Measurements from ENCODE around the gene PODXL2.

PODXL2 gene

DNA sequence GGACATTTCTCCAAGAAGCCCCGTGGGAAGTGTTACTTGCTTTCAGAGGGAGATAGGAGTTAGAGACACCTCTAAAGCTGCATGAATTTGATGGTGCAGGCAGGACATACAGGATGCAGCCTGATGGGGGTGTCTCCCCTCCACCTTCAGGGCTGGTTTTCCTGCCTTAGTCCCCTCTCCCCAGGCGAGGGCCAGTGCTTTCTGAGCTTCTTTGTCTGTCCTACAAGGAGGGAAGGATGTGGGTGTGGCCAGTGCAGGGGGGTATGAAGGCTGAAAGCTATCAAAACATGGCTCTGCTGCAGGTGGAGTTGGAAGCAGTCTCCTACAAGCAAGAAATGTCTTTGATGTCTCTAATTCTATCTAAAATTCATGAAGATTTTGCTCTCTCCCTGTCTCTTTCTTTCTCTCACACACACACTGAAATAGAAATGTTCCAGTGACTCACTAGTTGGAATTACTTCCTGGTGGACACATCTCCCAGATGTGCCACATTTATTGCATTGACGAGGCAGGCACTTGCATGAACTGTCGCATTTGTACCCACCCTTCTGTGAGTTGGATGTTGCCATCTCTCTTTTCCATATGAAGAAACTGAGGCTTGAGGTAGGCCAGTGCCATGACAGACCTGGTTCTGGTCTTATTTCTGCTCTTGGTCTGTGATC, 13.9 kb upstream of the PODXL2 start:
- TF ChIP-seq, protein P1, sequence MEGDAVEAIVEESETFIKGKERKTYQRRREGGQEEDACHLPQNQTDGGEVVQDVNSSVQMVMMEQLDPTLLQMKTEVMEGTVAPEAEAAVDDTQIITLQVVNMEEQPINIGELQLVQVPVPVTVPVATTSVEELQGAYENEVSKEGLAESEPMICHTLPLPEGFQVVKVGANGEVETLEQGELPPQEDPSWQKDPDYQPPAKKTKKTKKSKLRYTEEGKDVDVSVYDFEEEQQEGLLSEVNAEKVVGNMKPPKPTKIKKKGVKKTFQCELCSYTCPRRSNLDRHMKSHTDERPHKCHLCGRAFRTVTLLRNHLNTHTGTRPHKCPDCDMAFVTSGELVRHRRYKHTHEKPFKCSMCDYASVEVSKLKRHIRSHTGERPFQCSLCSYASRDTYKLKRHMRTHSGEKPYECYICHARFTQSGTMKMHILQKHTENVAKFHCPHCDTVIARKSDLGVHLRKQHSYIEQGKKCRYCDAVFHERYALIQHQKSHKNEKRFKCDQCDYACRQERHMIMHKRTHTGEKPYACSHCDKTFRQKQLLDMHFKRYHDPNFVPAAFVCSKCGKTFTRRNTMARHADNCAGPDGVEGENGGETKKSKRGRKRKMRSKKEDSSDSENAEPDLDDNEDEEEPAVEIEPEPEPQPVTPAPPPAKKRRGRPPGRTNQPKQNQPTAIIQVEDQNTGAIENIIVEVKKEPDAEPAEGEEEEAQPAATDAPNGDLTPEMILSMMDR (IDR thresholded peaks at IDR 0.05; ENCODE audit: insufficient read depth, missing control alignments): no peak
- DNase-seq (ENCODE audit: insufficient read length, low spot score) (no peak), FAIRE-seq (no peak)

DNA sequence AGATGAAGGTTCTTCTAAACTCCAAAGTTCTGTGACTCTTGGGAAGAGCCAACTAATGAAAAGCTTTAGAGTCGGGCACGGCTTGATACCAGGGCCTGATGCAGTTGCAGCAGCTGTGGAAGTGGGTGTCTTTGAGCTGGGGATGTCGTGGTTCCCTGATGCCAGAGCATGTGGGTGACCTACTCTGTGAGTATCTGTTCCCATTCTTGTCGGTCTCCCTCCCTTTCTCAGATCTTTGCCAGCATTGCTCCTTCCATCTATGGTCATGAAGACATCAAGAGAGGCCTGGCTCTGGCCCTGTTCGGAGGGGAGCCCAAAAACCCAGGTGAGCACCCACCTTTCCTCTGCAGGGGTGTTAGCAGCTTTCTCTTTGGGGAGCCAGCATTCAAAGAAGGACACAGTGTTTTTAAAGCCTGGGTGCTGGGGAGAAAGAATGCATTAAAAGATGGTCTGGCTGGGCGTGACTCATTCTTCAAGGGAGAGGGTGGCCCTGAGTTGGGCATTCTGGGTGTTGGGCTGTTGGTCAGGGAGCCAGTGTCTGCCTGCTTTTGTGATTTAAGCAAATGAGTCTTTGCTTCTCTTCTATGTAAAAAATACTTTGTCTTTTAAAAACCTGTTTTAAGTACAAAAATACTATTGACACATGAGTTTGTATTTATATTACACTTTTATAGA, 13.2 kb upstream of the PODXL2 start:
- FAIRE-seq: no peak
- TF ChIP-seq, protein P1 (IDR thresholded peaks at IDR 0.05; ENCODE audit: insufficient read depth, missing control alignments): no peak
- no peak for DNase-seq (ENCODE audit: insufficient read length, low spot score)

GRCh38 chr3:127616836-127617605, 12.0 kb upstream of the PODXL2 start:
- TF ChIP-seq, protein P1 (IDR thresholded peaks at IDR 0.05; ENCODE audit: insufficient read depth, missing control alignments): no peak

DNA sequence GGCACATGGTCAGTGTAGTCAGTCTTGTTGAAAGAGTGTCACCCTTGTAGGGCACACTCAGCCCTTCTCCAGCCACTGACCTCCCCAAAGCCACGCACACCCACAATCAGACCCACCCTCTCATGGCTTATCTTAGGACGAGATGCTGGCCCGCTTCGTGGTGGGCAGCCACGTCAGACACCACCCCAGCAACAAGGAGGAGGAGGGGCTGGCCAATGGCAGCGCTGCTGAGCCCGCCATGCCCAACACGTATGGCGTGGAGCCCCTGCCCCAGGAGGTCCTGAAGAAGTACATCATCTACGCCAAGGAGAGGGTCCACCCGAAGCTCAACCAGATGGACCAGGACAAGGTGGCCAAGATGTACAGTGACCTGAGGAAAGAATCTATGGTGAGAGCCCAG, 10.1 kb upstream of the PODXL2 start:
- DNase-seq (ENCODE audit: insufficient read length, low spot score) (no peak), FAIRE-seq (no peak)

More at GRCh38 chr3:127616836-127617605, 12.0 kb upstream of the PODXL2 start:
- no peak for DNase-seq (ENCODE audit: insufficient read length, low spot score)
- FAIRE-seq: no peak

DNA sequence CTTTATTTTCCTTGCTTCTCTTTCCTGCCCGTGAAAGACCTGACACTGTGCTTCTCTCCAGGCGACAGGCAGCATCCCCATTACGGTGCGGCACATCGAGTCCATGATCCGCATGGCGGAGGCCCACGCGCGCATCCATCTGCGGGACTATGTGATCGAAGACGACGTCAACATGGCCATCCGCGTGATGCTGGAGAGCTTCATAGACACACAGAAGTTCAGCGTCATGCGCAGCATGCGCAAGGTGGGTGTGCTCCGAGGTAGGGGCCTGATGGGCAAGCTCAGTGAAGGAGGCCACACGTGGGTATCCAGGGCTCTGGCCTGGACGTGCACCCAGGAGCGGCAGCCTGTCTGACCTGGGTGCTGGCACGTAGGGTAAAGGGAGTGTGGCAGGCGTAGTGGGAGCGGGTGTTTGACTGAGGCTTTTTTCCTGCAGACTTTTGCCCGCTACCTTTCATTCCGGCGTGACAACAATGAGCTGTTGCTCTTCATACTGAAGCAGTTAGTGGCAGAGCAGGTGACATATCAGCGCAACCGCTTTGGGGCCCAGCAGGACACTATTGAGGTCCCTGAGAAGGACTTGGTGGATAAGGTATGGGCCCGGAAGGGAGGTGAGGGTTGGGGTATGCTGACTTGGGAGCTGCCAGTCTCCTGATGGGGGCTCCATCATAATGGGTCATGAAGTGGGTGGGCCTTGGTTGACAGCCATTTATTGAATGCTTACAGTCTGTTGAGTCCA, 8.2 kb upstream of the PODXL2 start:
- no peak for FAIRE-seq
- TF ChIP-seq, protein P1 (IDR thresholded peaks at IDR 0.05; ENCODE audit: insufficient read depth, missing control alignments): no peak
- DNase-seq (ENCODE audit: insufficient read length, low spot score): no peak

More for the DNA sequence above, 10.1 kb upstream of the PODXL2 start:
- TF ChIP-seq, protein P1 (IDR thresholded peaks at IDR 0.05; ENCODE audit: insufficient read depth, missing control alignments): no peak

- TF ChIP-seq, protein P1 (IDR thresholded peaks at IDR 0.05; ENCODE audit: insufficient read depth, missing control alignments): no peak
- DNase-seq (ENCODE audit: insufficient read length, low spot score) (no peak), FAIRE-seq (no peak)
These were observed 7.0 kb upstream of the PODXL2 start for GRCh38 chr3:127622031-127622430.

Data from D721Med (cell line).